AG10803 (cell line): ENCODE measurements around the gene RBM20.

Experiments
- DNase-seq: peaks from one replicate; pipeline ENCODE4 v3.0.0; 2010; ENCODE audit warnings: low read depth
- H3K4me3 ChIP-seq: 2 replicates; pipeline ENCODE4 v1.5.1; 2011; ENCODE audit warnings: mild to moderate bottlenecking, low read length, control low read depth
- CTCF ChIP-seq: conservative IDR thresholded peaks from 2 replicates; pipeline ENCODE4 v1.5.1; 2011; ENCODE audit warnings: mild to moderate bottlenecking, low read length, control low read depth, inconsistent platforms

Gene RBM20

DNA sequence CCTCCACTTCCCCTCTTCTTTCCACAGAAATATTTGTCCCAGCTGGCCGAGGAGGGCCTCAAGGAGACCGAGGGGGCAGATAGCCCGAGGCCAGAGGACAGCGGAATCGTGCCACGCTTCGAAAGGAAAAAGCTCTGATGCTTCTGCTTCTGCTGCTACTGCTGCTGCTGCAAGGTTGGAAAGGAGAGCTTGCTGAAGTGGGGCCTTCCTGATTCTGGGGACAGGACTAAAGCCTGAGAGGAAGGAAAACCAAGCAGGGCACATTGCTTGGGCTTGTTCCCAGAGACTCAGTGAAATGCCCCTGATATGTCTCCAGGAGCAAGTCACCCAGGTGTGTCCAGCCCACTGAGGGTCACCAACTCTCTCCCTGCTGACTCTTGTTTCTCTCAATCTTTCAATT is 191.7 kb downstream of the RBM20 start:
- H3K4me3 ChIP-seq = no peak overlapping the region
- TF ChIP-seq CTCF = no peak
- no peak for DNase-seq

- TF ChIP-seq CTCF = no peak
- DNase-seq = no peak
- no peak overlapping the region for H3K4me3 ChIP-seq
Observed at GRCh38 chr10:110836706-110837105, 192.6 kb downstream of the RBM20 start.

- H3K4me3 ChIP-seq = no peak overlapping the region
- DNase-seq = no peak
- no peak for TF ChIP-seq CTCF
Observed at GRCh38 chr10:110837418-110838171, 193.5 kb downstream of the RBM20 start.

DNA sequence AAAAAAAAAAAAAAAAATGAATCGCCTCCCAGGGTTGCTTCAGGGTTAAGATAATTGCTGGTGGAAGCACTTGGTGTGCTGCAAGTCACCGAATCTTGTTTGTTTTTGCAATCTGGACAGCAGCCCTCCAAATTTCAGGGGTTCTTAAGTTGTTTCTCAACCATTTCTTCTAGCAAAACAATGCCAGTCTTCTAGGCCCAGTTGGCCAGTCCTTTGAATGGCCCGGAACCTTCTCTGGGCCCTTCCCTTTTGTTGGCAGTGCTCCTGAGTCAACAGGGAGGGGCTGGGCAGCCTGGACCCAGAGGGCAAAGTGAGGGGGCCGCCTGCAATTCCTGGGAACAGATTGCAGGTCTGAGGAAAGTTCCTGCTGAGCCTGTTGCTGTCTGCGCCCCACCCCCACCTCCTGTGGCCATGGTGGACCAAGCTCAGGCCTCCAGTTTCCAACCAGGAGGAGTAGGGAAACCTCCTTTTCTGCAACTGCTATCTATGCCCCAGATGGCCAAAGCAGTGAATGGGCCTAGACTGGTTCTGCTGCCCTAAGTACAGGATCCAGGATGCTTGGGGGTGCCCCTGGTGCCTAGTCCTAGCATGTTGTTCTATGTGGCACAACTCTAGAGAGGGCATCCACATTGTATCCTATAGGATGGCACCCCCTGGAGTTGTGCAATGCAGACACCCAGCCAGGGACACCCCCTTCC is 196.2 kb downstream of the RBM20 start:
- no peak overlapping the region for H3K4me3 ChIP-seq
- no peak for DNase-seq
- TF ChIP-seq CTCF = no peak

GRCh38 chr10:110840923-110841428 is 196.8 kb downstream of the RBM20 start:
- no peak overlapping the region for H3K4me3 ChIP-seq
- no peak for TF ChIP-seq CTCF
- DNase-seq = no peak

GRCh38 chr10:110841767-110842267 is 197.7 kb downstream of the RBM20 start:
- H3K4me3 ChIP-seq = no peak overlapping the region
- DNase-seq = no peak
- TF ChIP-seq CTCF = no peak
